Measurements from ENCODE around the gene GLYR1.
A peak's percentile ranks its signal among the peaks of the same experiment; 100 is the strongest.

Gene GLYR1

DNA sequence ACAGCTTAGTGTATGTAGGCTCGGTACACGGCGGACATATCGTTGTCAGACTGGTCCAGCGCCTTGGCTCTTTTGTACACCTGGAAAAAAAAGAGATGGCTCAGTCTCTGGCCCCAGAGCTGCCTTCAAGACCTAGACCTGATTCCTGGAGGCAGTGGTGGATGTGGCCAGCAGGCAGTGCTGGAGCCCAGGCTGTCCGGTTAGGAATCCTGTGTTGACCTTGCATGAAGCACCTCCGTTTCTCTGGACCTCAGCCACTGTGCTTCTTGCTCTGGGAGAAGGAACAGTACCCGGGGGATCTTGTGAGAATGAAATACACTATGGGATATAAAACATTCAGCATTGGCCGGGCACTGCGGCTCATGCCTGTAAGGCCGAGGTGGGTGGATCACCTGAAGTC is 41.9 kb downstream of the GLYR1 start:
- DNase-seq (ENCODE audit: low read depth) = no peak

GRCh38 chr16:4803898-4804762 is 43.0 kb downstream of the GLYR1 start:
- no peak for DNase-seq (ENCODE audit: low read depth)

- no peak for DNase-seq (ENCODE audit: low read depth)
Measured at GRCh38 chr16:4803401-4803844, 43.7 kb downstream of the GLYR1 start.

DNA sequence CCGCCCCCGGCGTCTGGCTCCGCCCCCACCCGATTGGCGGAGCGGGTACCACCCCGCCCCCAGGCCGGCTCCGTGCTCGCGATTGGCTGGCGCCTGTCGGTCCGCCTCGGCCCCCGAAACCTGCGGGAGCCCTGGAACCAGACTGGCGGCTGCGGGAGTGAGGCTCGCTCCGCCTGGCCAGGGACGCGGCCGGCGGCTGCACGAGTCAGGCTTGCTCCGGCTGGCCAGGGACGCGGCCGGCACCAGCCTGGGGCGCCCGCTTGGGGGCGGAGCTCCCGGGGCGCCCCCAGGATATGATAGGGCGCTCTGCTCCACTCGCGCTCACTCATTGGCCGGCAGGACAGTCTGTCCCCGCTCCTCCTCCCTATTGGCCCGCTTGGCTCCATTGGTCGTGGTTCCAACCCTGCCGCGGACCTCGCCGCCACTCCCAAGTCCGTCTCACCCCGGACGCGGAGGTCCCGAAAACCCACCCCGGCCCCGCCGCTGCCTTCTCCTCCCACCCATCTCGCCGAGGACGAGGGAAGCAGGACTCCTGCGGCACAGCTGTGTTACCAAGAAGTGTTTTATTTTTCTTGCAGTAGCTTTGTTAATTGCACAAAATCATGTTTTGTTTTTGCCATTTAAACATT is 44.3 kb downstream of the GLYR1 start:
- peak; percentile 81 for DNase-seq (ENCODE audit: low read depth)

DNA sequence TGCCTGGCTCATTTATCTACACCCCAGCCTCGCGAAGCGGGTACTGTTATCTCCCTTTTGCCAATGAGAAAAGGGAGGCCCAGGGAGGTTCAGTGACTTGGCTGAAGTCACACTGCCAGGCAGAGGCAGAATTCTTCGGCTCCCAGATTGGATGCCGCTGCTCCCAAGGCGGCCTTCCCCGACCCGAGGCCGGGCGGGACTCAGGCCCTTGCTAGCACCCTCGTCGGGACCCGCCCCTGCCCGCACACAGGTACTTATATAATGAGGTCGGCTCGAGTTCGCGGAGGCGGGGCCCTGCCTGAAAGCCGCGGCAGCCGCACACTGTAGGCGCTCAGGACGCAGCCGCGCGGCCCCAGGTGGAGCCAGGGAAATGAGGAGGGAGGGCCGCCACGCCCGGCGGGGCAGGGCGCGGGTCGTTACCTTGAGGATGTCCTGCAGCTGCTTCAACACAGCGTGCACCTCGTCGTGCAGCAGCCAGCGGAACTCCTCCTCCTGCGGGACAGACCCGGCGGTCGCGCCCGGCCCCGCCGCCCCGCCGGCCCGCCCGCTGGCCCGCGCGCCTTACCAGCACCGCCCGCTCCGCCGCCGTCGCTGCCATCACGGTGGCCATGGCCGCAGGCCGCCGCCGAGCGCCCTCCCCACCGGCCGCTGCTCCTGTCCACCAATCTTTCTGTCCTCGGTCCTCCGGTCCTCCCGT is 45.0 kb downstream of the GLYR1 start, which contains the start of gene ROGDI:
Gene ROGDI, minus strand, starts transcription at position 672 of the 697 bp plus-strand sequence. Its CDS starts 62 bp downstream, at position 610.
- peak; percentile 83 for DNase-seq (ENCODE audit: low read depth)

DNA sequence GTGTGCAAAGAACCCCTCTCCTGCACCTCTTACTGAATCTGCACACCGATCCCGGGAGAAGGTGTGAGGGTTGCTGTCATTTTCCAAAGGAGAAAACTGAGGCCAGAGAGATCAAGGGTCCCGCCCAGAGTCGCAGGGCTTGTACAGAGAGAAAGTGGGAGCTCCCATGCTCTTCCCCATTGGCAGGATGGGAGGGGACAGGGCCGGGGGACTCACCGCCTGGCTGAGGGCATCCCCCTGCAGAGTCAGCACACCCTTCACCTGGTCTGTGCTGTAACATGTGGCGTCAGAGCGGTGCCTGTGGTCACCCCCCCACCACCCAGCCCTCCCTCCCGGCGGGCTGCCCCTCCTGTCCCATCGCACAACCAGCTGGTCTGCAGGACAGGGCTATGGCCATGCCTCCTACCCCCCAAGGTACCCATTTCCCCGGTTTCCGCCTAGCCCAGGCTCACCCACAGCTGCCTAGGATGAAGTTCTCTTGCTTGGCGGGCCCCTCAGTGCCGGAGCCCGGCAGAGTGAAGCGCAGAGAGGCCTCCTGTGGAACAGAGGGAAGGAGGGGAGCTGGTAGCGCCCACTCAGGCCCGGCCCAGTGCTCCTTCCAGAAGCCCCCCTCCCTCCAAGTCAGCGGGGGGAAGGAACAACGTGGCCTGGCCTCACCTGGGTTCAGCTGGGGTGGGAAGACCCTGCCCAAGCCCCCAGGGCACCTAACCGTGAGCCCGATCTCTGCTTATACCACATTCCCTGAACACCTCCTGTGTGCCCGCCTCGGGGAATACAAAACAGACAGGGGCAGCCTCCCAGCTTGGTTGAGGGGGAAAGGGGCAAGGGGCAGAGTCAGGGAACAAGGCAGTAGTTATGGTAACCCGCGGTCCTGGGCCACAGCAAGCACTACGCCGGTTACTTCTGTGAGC is 45.8 kb downstream of the GLYR1 start:
- DNase-seq (ENCODE audit: low read depth) = no peak

- DNase-seq (ENCODE audit: low read depth) = no peak
Measured at GRCh38 chr16:4800290-4801041, 46.6 kb downstream of the GLYR1 start.

DNA sequence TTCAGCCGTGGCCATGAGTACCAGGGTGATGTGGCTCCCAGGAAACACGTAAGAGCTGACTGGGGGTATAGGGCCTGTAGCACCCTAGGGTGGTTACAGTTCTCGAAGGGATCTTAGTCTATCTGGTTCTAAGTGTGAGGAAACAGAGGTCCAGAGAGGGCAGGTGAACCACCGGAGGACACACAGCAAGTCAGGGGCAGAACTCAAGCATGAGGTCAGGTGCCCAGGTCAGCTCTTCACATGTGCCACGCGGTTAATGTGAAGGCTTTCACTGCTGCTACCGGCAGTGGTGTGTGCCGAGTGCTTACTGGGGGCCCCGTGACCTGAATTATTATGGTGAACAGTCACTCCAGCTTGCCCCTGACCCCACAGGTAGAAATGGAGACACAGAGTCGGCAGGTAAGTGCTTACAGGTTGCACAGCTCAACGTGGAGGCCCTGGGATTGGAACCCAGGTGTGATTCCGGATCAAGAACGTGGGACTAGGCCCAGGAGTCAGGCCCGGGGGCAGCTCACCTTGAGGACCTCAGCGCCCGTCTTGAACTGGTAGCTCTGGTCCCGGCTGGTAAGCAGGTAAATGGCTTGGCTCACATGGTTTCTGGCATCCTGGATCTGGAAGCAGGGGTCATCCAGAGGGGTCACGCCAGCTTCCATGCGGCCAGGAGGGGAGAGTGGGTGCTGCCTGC is 47.8 kb downstream of the GLYR1 start:
- no peak for DNase-seq (ENCODE audit: low read depth)

DNA sequence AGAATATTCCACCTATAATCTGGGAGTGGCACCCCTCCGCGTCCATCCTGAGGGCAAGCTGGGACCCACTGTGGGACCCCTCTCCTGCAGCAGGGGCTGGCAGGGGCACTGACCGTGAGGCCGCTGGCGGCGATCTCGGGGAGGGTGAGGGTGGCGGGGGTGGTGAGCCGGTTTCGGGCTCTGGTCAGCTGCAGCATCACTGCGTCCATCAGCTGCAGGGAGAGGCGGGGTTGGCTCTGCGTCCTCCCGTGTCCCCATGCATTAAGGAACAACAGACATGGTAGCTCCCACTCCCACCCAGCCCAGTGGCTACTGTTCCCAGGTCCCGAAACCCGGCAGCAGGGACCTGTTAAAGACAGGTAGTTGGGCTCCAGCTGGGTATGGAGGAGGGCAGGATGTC is 48.6 kb downstream of the GLYR1 start:
- DNase-seq (ENCODE audit: low read depth) = no peak

GRCh38 chr16:4797805-4798252 is 49.3 kb downstream of the GLYR1 start:
- DNase-seq (ENCODE audit: low read depth) = no peak

DNA sequence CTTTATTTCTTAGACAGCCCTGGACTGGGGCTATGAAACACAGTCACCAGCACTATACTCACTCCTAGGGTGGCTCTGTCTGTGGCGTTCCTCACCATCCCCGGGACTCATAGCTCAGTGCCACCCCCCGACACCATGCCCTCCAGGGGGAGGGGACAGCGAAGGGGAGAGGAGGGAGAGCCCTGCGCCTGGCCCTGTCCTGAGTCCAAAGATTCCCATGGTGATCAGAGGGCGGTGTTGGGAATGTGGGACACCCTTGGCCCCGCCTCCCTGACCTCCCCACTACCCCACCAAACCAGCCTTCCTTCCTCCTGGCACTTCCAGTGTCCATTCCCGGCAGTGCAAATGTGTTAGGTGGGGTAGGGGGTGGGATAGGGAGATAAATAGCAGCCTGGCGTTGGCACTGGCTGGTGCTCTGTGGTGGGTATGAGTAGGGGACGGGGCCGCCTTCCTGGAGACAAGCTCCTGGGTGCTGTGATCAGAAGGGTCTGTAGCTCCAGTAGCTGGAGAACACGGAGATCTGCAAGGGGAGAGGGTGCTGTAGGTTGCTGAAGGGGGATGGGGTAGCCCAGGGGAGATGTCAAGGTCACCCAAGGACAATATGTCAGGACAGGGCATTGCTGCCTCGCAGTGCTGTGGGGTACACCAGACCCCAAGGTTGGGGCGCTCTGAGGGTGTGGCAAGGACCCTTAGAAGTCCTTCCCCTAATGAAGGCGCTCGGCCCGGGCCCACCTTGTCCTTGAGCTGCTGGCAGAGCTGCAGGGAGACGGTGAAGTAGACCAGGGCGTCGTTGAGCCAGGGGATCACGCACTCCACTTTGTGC is 49.9 kb downstream of the GLYR1 start:
- DNase-seq (ENCODE audit: low read depth) = no peak

DNA sequence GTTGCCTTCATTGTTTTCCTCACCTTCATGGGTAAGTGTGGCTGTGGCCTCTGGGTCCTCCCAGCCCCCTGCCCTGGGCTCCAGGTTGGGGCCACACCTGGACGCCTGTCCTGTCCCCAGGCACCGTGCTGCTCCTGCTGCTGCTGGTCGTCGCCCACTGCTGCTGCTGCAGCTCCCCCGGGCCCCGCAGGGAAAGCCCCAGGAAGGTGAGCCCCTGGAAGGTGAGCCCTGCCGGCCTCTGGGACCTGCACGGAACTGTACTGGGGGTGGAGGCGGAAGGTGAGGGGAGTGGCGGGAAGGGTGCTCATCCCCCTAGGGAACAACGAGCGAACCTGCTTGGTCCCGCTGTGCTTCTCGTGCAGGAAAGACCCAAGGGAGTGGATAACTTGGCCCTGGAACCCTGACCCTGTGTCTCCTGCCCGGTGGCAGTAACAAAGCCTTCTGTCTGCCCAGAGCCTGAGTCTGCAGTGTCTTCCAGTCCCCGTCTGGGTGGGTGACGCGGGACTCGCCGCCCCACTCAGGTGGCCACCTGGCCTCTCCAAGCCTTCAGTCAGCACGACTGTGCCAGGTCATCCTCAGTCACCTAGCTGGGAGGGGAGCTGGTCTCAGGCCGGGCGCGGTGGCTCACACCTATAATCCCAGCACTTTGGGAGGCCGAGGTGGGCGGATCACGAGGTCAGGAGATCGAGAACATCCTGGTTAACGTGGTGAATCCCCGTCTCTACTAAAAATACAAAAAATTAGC is 51.1 kb downstream of the GLYR1 start:
- no peak for DNase-seq (ENCODE audit: low read depth)

DNA sequence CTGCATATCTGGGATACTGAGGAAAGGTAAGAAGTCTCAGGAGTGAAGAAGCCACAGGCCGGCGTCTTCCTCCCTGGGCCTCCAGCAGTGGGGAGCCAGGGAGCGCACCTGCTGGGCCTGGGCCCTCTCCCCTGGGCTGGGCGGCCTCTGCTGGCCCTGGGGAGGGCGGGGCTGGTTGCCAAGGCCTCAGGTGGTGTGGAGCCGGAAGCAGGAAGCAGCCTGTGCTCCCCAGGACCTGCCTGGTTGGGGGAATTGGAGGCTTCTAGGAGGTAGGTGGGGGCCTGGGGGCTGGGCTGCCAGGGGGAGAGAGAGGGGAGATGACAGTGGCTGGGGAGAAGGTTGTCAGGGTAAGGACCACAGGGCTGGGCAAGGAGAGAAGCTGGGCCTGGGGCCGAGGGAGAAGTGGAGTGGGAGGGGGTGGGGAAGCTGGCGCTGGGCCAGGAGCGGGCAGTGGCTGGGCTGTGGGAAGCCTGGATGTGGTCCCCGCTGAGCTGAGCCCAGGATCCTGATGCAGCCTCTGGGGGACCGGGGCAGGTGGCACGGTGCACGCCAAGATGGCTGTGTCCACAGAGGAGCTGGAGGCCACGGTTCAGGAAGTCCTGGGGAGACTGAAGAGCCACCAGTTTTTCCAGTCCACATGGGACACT is 51.8 kb downstream of the GLYR1 start, which contains the start of gene SMIM22:
Gene SMIM22, plus strand, starts transcription at position 189 of the 647 bp plus-strand sequence. Its CDS starts 366 bp downstream, at position 555.
- DNase-seq (ENCODE audit: low read depth) = no peak

GRCh38 chr16:4792951-4793513 is 54.1 kb downstream of the GLYR1 start:
- no peak for DNase-seq (ENCODE audit: low read depth)

GRCh38 chr16:4790871-4791270 is 56.2 kb downstream of the GLYR1 start:
- DNase-seq (ENCODE audit: low read depth) = no peak

GRCh38 chr16:4790261-4790660 is 56.8 kb downstream of the GLYR1 start:
- DNase-seq (ENCODE audit: low read depth) = no peak

- DNase-seq (ENCODE audit: low read depth) = no peak
Measured at GRCh38 chr16:4788910-4789309, 58.2 kb downstream of the GLYR1 start.

DNA sequence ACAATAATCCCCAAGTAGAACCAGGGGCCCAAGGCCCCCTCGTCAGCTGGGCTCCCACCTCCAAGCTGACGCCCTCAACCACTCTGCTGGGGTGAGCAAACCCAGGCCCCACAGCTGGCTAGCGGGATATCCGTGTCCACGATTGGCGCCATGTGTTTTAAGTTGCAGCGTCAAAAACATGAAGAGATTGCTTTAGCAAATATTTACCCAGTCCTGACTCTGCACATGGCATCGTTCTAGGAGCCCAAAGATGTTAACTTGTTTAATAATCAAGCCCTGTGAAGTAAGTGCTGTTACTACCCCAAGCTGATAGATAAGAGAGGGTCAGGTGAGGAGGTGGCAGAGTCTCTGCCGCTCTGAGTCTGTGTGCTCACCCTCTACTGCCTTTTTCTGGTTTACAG is 58.6 kb downstream of the GLYR1 start:
- no peak for DNase-seq (ENCODE audit: low read depth)

All from T-helper 22 cell (primary cell).